Kidney capillary endothelial cell (primary cell): ENCODE measurements around the gene FANCC.
"Not testable (repeated sequence)": the region's sequence is repeated elsewhere in the genome, so short reads cannot be mapped to it uniquely, and the experiment has no call there.

ENCODE experiments used
- DNase-seq: peaks from one replicate; pipeline ENCODE4 v3.0.0-alpha.2; 2018; ENCODE audit warnings: low spot score

FANCC gene

DNA sequence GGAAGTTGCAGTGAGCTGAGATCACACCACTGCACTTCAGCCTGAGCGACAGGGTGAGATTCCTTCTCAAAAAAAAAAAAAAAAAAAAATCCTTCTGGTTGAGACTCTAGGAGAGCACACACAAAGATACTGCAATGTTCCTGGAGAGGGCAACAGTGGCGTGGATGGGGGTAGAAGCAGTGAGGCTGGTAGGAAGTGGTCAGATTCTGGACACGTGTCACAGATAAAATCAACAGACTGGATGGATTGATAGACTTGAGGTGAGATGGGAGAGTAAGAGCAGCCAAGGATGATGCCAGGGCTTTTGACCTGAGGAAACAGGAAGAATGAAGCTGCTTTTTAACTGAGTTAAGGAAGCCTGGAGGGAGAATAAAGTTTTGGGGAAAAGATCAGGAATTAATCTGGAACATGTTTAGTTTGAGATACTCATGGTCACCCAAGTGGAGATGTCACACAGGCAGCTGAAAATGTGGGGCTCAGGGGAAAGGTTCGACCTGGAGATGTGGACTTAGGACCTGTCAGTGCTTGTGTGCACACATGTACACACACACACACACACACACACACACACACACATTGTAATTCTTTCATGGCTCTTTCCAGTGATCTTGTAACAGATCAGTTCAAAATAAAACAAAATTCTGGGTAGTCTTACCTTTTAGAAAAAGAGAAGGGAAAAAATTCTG lies 88.1 kb downstream of the FANCC start:
- no peak for DNase-seq

DNA sequence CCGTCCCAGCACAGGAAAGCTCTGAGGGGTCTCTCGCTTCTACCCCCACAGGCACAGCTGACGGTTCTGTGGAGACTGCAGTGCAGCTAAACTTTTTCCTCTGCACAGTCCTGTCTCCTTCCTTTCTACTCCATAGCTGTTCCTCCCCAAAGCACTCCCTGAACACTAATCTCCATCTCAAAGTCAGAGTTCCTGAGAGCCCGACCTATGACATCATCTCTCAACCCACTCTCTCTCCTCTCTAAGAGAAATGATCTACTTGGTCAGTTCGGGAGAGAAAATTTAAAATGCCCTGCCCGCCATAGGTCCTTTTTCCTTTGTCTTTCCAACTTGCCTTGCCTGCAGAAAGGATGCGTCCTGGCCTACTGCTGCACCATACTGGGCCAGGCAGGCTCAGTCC lies 90.6 kb downstream of the FANCC start:
- DNase-seq = no peak

DNA sequence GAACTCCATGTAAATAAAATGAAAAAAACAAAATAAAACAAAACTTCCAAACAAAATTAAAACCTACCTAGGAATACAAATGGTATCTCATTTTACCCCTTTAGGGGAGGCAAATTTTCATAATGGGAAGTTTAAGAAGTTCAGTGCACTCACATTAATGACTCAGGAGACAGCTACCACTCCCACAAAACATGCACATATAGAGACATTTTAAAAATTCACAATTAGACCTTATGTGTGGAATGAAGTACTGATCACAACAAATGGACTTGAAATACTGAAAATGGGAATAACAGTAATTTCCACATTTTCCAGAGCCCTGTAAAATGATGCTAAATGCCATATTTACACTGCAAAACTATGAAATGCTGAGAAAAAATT lies 91.8 kb downstream of the FANCC start:
- DNase-seq = no peak

DNA sequence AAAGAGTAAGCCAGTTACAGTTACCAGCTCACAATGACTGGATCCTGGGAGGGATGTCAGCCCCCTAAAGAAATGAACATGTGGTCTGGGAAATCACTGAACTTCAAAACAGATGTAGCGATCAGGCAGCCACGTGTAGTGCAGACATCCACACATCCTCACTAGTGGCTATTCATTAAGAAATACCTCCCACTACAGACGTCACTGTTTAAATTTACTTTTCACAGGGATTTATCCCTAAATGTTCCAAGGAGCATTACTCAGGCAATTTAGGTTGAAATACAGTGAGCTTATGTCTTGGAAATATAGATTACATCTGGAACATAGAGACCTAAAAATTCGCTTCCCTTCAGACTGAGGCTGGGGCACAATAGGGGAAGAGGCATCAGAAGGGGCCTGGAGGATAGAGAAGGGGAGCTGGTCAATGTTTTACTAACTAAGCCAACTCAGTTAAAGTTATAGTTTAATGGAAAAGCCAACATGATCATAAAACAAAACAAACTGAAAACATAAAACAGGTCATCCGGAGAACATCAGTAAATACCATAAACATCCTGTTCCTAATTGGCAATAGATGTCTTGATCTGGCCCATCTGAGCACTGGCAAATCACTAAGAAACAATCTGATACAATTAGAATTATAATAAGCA lies 92.3 kb downstream of the FANCC start:
- no peak for DNase-seq

DNA sequence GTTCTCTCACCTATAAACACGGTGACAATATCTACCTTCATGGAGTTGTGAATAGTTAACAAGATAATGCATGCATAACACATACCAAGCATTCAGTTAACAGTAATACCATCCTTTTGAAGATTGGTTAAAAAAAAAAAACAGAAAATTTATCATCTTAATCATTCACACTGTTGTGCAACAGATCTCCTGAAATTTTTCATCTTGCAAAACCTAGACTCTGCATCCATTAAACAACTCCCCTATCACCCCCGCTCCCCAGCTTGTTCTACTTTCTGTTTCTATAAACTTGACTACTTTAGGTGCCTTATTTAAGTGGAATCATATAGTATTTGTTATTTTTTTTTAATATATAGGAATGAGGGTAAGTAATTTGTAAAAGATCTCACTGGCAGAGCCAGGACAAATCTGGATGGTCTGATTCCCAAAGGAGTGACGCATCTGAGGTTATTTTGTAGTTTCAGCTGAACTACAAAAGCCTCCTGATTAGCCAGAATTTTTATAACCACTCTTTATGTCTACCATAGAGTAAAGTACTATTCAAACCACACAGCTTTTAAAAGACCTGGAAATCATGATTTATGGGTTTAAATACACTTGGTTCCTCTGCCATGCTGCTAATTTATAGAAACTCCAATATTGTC lies 93.0 kb downstream of the FANCC start:
- DNase-seq = no peak

DNA sequence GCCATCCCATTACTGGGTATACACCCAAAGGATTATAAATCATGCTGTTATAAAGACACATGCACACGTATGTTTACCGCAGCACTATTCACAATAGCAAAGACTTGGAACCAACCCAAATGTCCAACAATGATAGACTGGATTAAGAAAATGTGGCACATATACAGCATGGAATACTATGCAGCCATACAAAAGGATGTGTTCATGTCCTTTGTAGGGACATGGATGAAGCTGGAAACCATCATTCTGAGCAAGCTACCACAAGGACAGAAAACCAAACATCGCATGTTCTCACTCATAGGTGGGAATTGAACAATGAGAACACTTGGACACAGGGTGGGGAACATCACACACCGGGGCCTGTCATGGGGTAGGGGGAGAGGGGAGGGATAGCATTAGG lies 97.2 kb downstream of the FANCC start:
- DNase-seq = not testable (repeated sequence)

DNA sequence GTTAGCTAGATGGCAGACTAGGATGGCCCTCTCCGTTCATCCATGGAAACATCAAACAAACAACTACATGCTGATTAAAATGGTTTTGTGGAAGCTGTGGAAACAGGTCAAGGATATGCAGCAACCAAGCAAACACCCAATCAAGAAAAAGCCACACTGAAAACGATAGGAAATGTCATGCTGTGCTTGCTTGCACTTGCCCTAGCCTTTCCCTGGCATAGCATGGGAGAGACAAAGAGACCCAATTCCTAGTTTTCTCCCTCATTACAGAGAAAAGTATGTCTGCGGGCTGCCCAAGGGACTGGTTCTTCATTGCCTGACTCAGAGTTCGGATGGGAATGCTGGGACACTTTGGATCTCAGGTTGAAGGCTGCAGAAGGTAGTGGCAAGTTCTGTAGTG lies 98.7 kb downstream of the FANCC start:
- DNase-seq = no peak

DNA sequence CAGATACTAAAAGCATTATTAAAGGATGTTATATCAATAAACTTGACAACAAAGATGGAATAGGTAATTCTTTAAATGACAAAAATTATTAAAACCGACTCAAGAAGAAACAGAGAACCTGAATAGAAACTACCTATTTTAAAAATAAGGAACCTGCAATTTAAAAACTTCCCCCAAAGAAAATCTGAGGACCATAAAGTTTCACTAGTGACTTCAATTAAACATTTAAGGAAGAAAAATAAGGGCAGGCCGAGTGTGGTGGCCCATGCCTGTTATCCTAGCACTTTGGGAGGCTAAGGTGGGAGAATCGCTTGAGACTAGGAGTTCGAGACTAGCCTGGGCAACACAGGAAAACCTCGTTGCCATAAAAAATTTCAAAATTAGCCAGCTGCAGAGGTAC lies 99.6 kb downstream of the FANCC start:
- DNase-seq = no peak

DNA sequence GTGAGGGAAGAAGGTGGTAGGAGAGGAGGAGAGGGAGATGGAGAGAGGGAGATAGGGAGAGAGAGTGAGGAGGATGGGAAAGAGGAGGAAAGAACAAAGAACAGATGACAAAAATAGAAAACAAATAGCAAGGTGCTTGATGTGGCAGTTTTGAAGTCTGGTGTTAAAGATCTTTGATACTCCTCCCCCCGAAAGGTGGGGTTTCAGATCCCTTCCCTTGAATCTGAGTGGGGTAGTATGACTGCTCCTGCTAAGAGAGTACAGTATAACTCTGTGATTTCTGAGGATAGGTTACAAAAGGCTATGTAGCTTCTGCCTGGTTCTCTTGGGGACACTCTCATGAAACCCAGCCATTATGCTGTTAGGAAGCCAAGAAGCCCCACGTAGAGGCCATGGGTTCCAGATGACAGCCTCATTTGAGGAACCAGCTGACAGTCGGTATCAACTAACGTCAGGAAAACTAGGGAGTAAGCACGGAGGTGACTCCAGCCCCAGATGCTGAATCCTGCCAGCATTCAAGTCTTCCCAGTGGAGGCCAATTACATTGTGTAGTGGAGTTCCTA lies 102.1 kb downstream of the FANCC start:
- no peak for DNase-seq

DNA sequence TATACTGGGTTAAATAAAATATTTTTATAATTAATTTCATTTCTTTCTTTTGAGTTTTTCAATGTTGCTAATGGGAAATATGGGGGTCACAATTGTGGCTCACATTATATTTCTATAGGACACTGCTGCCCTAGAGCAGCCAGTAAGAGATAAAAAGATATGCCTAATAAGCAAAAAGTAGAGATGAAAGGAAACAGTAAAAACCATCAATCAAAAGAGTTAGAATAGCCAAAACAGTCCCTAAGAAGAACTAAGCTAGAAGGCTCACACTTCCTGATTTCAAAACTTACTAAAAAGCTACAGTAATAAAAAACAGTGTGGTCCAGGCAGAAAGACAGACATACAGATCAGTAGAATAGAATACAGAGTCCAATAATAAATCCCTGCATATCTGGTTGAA lies 104.4 kb downstream of the FANCC start:
- DNase-seq = no peak

DNA sequence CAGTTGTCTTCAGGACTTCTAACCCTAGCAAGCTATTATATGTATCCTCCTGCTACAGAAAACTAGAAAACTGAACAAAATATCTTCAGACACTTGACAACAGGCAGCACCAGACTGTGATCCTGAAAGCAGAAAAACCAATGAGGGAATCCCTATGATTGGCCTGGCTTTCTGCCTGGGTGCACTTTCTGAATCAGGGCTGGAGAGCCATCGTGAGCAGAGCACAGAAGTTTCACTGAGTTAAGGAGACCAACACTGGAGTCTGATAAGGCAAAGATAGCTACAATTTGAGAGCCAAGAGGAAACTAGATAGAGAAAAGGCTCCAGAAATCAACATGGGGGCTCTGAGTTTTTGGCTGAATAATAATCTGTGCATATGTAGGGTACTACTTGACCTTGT lies 106.5 kb downstream of the FANCC start:
- DNase-seq = no peak

DNA sequence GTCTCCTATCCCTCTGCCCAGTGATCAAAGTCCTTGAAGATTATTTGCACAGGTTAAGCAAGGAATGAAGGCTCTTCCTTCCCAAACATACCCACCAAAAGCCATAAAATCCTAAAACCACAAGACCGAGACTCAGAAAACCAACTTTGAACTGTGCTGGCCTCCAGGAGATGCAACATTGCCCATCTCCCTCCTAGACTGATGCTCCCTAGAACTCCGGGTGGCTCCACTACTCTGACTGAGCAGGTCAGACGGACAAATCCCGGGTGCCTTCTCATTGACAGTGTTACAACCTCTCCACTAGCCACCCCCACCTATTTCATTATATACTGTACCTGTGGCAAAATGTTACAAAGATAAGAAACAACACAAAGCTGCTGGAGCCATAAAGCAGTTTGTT lies 110.1 kb downstream of the FANCC start:
- no peak for DNase-seq

DNA sequence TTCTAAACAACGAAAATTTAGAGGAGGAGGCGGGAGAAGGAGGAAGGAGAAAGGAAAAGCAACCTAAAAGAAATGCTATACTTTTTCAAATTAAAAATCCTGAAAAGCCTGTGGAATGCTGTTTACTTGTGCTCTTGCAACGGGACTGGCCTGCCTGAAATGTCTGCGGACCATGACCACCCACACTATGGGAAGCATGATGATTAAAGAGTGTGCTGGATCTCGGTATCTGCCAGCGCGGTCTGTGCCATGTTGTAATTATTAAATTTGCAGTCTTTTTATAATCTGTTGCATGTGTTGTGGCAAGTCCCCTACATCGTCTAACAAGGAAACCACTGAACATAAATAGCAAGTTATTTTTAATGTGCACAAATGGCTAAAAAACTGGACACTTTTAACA lies 111.4 kb downstream of the FANCC start:
- no peak for DNase-seq

DNA sequence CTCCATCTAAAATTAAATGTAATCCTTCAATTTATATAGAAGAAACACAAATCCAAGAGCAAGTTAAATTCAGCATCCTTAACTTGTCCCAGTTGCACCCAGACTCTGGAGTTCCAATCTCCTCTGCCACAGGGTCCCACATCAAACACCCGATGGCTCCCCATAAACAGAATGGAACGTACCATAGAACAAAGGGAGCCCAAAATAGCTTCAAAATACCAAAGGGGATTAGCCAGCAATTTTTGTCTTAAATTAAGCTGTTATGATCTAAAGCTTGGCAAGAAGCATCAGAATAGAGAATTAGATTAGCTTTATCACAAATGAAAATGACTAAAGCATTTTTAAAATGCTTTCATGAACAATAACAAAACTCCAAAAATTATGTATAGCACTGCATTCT lies 112.8 kb downstream of the FANCC start:
- no peak for DNase-seq

DNA sequence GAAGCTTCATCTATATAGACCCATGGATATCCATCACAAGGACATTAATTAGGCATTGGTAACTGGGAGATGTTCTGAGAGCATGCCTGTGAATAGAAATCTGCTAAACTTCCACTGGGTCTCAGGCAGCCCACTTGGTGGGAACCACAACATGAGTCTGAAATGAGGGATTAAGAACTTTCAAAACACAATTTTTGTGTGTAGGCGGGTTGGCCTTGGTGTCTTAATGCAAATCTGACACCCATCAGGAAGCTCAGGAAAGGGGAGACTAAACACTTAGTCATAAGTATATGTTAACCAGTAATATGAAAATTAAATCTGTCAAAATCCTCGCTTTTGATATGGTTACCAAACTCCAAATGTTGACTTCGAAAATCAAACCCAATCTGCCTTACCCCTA lies 113.2 kb downstream of the FANCC start:
- DNase-seq = no peak

DNA sequence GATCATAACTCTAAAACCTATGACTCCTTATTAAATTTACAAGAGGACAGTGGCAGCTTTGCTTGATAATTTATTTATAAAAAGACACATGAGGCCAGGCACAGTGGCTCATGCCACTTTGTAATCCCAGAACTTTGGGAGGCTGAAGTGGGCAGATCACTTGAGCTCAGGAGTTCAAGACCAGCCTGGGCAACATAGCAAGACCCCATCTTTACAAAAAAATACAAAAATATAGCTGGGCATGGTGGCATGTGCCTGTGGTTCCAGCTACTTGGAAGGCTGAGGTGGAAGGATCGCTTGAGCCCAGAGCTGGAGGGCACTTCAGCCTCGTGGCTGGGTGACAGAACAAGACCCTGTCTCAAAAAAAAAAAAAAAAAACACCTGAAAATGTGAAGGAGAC lies 114.5 kb downstream of the FANCC start:
- not testable (repeated sequence) for DNase-seq

DNA sequence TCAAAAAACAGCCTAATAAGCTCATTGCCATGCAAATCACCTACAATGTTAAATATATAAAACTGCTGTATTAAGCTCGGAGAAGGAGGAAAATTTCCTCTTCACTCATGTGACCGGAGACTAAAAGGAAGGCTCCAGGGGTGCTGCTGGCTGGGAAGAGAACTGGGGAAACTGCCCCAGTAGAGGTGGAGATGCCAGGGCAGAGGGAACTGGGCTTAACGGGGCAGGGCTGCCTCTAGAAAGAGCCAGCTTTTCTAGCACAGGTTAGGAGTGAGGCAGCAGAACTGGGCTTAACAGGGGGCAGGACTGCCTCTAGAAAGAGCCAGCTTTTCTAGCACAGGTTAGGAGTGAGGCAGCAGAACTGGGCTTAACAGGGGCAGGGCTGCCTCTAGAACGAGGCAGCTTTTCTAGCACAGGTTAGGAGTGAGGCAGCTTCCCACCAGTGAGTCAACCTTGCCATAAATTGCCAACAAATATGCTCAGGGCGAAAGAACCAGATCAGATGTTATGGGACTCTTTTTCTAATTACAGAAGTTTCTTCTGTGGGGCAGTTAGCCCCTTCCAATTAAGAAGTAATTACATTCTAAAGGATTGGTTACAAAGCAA lies 115.3 kb downstream of the FANCC start:
- DNase-seq = no peak

DNA sequence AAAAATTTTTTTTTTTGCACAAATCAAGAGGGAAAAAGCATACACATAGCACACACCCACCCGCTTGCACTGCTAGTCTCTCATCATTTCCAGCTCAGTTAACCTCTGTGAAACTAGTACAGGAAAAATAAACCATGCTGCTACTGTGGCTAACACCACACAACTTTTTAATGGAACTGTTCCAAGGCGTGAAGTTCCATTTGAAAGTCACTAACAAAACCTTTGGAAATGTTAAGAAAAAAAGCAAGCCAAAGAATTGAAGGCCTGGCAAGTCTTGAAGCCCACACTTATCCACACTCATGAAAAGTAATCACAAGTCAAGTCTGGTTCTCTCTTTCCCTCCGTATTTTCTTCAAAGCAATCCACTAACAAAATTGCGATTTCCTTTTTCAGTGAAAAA lies 116.3 kb downstream of the FANCC start:
- DNase-seq = no peak

DNA sequence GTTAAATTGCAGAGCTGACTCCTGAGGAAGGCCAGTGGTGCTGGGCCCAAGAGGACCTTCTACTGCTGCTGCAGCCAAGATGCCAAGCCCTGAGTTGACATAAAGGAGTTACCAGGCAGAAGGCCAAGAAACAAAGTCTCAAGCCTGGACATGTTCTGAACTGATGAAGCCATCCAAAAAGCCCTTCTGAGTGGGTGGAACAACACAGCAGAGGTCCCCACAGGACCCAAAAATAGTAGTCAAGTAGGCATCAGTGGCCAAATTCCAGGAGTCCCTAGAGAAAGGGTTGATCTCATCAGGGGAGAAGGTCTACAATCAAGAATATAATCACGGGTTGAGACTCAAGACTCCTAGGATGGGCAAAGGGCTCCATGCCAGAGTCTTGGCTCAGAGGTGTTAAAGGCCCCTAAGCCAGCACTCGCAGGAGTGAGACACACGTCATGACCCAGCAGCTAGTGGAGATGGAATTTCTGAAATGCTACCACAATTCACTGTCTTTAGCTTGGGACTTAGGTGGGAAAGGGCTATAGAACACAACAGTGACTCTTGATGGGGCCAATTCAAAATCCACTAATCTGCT lies 119.7 kb downstream of the FANCC start:
- no peak for DNase-seq

DNA sequence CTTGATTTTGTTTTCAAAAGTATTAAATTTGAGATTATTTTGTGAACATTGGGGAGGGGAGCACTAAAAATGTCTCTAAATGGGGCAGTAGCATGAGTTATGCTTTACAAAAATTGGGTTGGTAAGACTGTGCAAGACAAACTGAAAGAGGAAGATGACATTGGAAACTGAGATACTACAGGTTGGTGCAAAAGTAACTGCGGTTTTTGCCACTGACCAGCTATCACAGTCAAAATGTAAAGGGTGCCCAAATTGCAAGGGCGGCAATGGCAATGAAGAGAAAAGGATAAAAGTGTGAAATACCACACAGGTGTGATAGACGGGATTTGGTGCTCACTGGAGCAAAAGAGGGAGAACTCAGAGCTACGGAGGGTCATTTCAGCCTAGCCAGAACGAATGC lies 124.0 kb downstream of the FANCC start:
- DNase-seq = no peak

DNA sequence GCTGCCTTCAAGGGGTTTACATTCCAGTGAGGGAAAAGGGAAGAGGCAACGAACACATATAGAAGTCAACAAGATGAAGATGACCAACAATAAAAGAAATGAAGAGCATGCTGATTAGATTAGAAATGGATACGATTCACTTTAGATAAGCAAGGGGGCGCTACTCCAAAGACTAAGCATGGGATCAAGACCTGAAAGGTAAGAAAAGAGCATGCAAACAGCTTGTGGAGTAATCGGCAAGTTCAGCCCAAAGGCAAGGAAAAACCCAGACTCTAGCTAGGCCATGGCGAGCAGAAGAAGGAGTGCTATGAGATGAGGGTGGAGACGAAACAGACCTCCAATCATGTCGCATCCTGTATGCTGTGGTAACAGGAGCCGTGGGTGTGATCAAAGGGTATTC lies 124.4 kb downstream of the FANCC start:
- DNase-seq = no peak

DNA sequence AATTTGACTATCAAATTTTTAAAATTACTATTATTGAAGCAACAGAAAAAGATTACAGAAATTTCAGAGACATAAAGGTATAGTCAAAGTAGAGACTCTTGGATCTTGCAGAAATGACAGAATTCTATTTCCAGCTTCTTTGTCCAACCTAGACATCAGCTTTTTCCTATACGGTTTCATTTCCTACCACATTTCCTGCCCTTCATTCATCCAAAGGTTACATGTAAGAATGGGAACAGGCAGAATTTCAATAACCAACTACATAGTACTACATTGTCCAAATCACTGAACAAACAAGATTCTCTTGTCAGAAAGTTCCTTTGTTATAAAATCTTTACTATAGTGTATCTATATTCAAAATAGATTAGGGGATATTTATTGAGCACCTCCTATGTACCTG lies 124.9 kb downstream of the FANCC start:
- no peak for DNase-seq

DNA sequence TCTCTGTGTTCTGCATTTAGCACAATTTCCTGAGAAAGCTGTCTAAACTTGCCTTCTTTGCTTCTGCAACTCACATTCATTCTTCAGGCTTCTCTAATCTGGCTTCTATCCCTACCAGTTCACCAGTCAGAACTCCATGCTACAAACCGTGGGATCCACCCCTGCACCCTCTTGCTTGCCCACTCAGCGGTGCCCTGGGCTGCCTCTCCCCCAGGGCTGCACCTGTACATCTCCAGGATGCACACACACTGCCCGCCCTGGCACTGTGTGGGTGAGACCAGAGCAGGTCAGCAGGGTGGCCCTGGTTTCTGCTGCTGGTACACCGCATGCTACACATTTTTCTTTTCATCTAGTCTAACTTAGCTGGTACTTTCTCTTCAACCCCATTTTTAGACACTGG lies 127.1 kb downstream of the FANCC start:
- DNase-seq = no peak
